Eye (tissue), 1 donor: Measurements from ENCODE around the gene EVI5.

Experiments used
- DNase-seq: peaks from one replicate; pipeline ENCODE4 v3.0.0-alpha.2; 2015

The EVI5 gene

GRCh38 chr1:92505015-92505692 is 279.8 kb downstream of the EVI5 start:
- DNase-seq: no peak

GRCh38 chr1:92504291-92505014 is 280.5 kb downstream of the EVI5 start:
- DNase-seq: no peak

- no peak for DNase-seq
Measured at GRCh38 chr1:92503926-92504285, 281.0 kb downstream of the EVI5 start.

GRCh38 chr1:92503043-92503925 is 281.6 kb downstream of the EVI5 start:
- DNase-seq: no peak

- DNase-seq: no peak
Measured at GRCh38 chr1:92502247-92502646, 282.7 kb downstream of the EVI5 start.

GRCh38 chr1:92500552-92500951 is 284.4 kb downstream of the EVI5 start:
- no peak for DNase-seq

GRCh38 chr1:92495392-92496063 is 289.4 kb downstream of the EVI5 start:
- DNase-seq: no peak

GRCh38 chr1:92494485-92495141 is 290.3 kb downstream of the EVI5 start:
- DNase-seq: no peak

- no peak for DNase-seq
Measured at GRCh38 chr1:92493139-92493538, 291.8 kb downstream of the EVI5 start.

- no peak for DNase-seq
Measured at GRCh38 chr1:92488832-92489231, 296.1 kb downstream of the EVI5 start.

GRCh38 chr1:92488416-92488815 is 296.5 kb downstream of the EVI5 start:
- DNase-seq: no peak

GRCh38 chr1:92487078-92487605 is 297.8 kb downstream of the EVI5 start:
- DNase-seq: peak; percentile 25

GRCh38 chr1:92486251-92487077 is 298.4 kb downstream of the EVI5 start, which contains the start of gene GFI1:
Gene GFI1, minus strand, starts transcription at chr1:92486925. Its CDS starts 3,438 bp downstream, at chr1:92483487.
- peak; percentile 40 for DNase-seq

- peak; percentile 69 for DNase-seq
Measured at GRCh38 chr1:92485381-92486250, 299.3 kb downstream of the EVI5 start.

GRCh38 chr1:92484472-92485380 is 300.2 kb downstream of the EVI5 start:
- DNase-seq: peak; percentile 81

- peak; percentile 73 for DNase-seq
Measured at GRCh38 chr1:92483610-92484471, 301.1 kb downstream of the EVI5 start.

GRCh38 chr1:92482665-92483609 is 302.0 kb downstream of the EVI5 start:
- peak; percentile 71 for DNase-seq
